ENCODE measurements around the gene KIAA0930.
A peak's percentile ranks its signal among the peaks of the same experiment; 100 is the strongest.

The KIAA0930 gene

DNA sequence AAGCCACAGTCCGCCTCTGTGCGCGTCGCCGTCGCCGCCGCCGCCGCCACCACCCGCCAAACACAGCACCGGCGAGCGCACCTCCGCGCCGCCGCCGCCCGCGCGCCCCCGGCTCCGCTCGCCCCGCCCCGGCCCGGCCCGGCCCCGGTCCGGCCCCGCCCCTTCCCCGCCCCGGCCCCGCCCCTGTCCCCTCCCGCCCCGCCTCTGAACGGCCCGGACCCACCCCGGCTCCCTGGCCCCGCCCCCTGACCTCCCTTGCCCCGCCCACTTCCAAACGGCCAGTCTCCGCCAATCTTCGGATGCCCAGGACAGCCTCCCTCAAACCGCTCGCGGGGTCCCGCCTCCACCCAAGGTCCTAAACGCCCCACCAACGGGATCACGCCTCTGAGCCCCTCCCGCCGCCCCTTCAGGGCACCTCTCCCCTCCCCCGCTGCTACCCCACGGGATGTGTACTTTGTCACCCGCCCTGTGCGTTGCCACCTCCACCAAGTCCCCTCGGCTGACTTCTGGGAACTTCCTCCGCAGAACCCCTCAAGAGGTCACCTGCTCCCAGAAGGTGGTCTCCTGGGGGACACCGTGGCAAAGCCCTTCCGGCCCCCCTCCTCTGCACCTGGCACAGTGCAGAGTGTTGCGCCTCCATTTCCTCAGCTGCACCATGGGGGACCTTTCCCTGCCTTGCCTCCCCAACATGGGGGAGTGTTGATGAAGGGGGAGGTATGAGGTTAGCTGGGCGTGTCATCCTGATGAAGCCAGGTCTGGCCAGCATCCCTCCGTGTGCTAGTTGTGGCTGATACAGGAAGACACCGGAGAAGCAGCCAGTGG is at the start of gene KIAA0930:
KIAA0930 (minus strand) TSS at position 85 of the 822 bp plus-strand sequence. CDS start 191 bp downstream, outside the sequence.
- TF ChIP-seq CSDC2 (CRISPR knock-in tag; IDR thresholded peaks at IDR 0.05) (no peak), ARNTL (CRISPR knock-in tag; IDR thresholded peaks at IDR 0.05; ENCODE audit: borderline replicate concordance, low read depth) (no peak)
- peak; percentile 53 for ATAC-seq

DNA sequence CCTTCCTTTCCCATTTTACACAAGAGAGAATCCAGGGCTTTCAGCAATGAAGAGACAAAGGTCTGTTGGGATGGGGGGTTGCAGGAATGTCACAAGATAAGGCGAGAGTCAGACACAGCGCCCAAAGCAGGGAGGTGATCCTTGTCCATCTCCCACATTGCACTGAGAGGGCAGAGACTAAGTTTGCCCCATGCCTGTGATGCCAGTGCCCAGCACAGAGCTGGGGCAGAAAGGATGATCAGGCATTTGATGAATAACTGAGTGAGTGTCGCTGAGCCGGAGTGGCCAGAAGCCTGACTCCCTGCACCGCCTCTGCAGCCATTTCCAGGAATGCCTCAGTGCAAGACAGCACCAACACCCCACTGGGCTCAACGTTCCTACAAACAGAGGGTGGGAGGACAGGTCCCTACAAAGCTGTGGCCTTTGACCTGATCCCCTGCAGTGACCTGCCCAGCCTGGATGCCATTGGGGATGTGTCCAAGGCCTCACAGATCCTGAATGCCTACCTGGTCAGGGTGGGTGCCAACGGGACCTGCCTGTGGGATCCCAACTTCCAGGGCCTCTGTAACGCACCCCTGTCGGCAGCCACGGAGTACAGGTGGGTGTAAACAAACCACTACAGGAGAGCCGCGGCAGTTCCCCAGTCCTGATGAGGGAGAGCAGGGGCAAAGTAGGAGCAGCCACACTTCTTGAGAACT is 46.3 kb upstream of the KIAA0930 start:
- no peak for TF ChIP-seq RARB (CRISPR knock-in tag; IDR thresholded peaks at IDR 0.05)
- no peak for ATAC-seq

GRCh38 chr22:45285263-45286058 is 44.8 kb upstream of the KIAA0930 start:
- TF ChIP-seq ZNF70 (CRISPR knock-in tag; IDR thresholded peaks at IDR 0.05) = no peak
- no peak for TF ChIP-seq TOX (CRISPR knock-in tag; IDR thresholded peaks at IDR 0.05; ENCODE audit: borderline replicate concordance)
- TF ChIP-seq, protein P1, sequence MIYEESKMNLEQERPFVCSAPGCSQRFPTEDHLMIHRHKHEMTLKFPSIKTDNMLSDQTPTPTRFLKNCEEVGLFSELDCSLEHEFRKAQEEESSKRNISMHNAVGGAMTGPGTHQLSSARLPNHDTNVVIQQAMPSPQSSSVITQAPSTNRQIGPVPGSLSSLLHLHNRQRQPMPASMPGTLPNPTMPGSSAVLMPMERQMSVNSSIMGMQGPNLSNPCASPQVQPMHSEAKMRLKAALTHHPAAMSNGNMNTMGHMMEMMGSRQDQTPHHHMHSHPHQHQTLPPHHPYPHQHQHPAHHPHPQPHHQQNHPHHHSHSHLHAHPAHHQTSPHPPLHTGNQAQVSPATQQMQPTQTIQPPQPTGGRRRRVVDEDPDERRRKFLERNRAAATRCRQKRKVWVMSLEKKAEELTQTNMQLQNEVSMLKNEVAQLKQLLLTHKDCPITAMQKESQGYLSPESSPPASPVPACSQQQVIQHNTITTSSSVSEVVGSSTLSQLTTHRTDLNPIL (CRISPR knock-in tag; IDR thresholded peaks at IDR 0.05; ENCODE audit: low read depth) = no peak
- no peak for TF ChIP-seq ISL1 (CRISPR knock-in tag; IDR thresholded peaks at IDR 0.05)
- no peak for TF ChIP-seq ZNF8 (CRISPR knock-in tag; IDR thresholded peaks at IDR 0.05)
- no peak for TF ChIP-seq CSDC2 (CRISPR knock-in tag; IDR thresholded peaks at IDR 0.05)
- TF ChIP-seq ZNF565 (CRISPR knock-in tag; conservative IDR thresholded peaks at IDR 0.05; ENCODE audit: low read depth) = no peak
- no peak for TF ChIP-seq PATZ1 (CRISPR knock-in tag; IDR thresholded peaks at IDR 0.05; ENCODE audit: borderline replicate concordance)
- no peak for TF ChIP-seq CSRNP3 (CRISPR knock-in tag; IDR thresholded peaks at IDR 0.05)
- TF ChIP-seq BACH2 (CRISPR knock-in tag; IDR thresholded peaks at IDR 0.05; ENCODE audit: borderline replicate concordance) = no peak
- TF ChIP-seq ARNTL (CRISPR knock-in tag; IDR thresholded peaks at IDR 0.05; ENCODE audit: borderline replicate concordance, low read depth) = no peak
- TF ChIP-seq ZFP3 (CRISPR knock-in tag; IDR thresholded peaks at IDR 0.05) = no peak
- TF ChIP-seq ESRRG (CRISPR knock-in tag; IDR thresholded peaks at IDR 0.05) = no peak
- no peak for TF ChIP-seq GLIS3 (CRISPR knock-in tag; IDR thresholded peaks at IDR 0.05)
- no peak for TF ChIP-seq RARB (CRISPR knock-in tag; IDR thresholded peaks at IDR 0.05)
- peak; percentile 15; the same call in 2 of the 3 replicates for ATAC-seq

GRCh38 chr22:45284705-45285262 is 44.1 kb upstream of the KIAA0930 start, which contains the start of gene UPK3A:
Gene UPK3A, plus strand, starts transcription at chr22:45284949. Its CDS starts 65 bp downstream, at chr22:45285014.
- no peak for TF ChIP-seq ARNTL (CRISPR knock-in tag; IDR thresholded peaks at IDR 0.05; ENCODE audit: borderline replicate concordance, low read depth)
- TF ChIP-seq ESRRG (CRISPR knock-in tag; IDR thresholded peaks at IDR 0.05) = no peak
- no peak for TF ChIP-seq SNAI2 (CRISPR knock-in tag; IDR thresholded peaks at IDR 0.05)
- no peak for TF ChIP-seq BACH2 (CRISPR knock-in tag; IDR thresholded peaks at IDR 0.05; ENCODE audit: borderline replicate concordance)
- no peak for TF ChIP-seq ZFP3 (CRISPR knock-in tag; IDR thresholded peaks at IDR 0.05)
- no peak for TF ChIP-seq RARB (CRISPR knock-in tag; IDR thresholded peaks at IDR 0.05)
- TF ChIP-seq, protein P2, sequence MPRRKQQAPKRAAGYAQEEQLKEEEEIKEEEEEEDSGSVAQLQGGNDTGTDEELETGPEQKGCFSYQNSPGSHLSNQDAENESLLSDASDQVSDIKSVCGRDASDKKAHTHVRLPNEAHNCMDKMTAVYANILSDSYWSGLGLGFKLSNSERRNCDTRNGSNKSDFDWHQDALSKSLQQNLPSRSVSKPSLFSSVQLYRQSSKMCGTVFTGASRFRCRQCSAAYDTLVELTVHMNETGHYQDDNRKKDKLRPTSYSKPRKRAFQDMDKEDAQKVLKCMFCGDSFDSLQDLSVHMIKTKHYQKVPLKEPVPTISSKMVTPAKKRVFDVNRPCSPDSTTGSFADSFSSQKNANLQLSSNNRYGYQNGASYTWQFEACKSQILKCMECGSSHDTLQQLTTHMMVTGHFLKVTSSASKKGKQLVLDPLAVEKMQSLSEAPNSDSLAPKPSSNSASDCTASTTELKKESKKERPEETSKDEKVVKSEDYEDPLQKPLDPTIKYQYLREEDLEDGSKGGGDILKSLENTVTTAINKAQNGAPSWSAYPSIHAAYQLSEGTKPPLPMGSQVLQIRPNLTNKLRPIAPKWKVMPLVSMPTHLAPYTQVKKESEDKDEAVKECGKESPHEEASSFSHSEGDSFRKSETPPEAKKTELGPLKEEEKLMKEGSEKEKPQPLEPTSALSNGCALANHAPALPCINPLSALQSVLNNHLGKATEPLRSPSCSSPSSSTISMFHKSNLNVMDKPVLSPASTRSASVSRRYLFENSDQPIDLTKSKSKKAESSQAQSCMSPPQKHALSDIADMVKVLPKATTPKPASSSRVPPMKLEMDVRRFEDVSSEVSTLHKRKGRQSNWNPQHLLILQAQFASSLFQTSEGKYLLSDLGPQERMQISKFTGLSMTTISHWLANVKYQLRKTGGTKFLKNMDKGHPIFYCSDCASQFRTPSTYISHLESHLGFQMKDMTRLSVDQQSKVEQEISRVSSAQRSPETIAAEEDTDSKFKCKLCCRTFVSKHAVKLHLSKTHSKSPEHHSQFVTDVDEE (CRISPR knock-in tag; IDR thresholded peaks at IDR 0.05) = no peak
- no peak for TF ChIP-seq PPARA (CRISPR knock-in tag; IDR thresholded peaks at IDR 0.05; ENCODE audit: borderline replicate concordance)
- ATAC-seq = peak; percentile 90

Data from SK-N-SH treated with all-trans-retinoic acid at 6 μM for 48 hours (cell line).